ENCODE data around the gene TRAPPC13. TPM values are rescaled to one million over a fixed set of nuclear protein-coding genes. Genes with fewer than 3 reads are reported as not detected.
"Not testable (repeated sequence)": the region's sequence is repeated elsewhere in the genome, so short reads cannot be mapped to it uniquely, and the experiment has no call there.

The TRAPPC13 gene, protein sequence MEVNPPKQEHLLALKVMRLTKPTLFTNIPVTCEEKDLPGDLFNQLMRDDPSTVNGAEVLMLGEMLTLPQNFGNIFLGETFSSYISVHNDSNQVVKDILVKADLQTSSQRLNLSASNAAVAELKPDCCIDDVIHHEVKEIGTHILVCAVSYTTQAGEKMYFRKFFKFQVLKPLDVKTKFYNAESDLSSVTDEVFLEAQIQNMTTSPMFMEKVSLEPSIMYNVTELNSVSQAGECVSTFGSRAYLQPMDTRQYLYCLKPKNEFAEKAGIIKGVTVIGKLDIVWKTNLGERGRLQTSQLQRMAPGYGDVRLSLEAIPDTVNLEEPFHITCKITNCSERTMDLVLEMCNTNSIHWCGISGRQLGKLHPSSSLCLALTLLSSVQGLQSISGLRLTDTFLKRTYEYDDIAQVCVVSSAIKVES
- total RNA-seq (10 to 100 TPM; 10.5 to 21.5 (median 13.9) TPM), polyA plus RNA-seq (10 to 100 TPM; 11.4 to 11.7 TPM)
- long read RNA-seq, donor 1, partial matches to known transcripts, result 0 of 10 reads
- long read RNA-seq, donor 1, other reads (novel, unspliced or antisense), result 6 of 10 reads
- long read RNA-seq, donor 2, partial matches to known transcripts, result 0 of 6 reads
- long read RNA-seq, donor 2, other reads (novel, unspliced or antisense), result 0 of 6 reads
- long read RNA-seq, donor 3, partial matches to known transcripts, result 2 of 14 reads
- long read RNA-seq, donor 3, other reads (novel, unspliced or antisense), result 8 of 14 reads

DNA sequence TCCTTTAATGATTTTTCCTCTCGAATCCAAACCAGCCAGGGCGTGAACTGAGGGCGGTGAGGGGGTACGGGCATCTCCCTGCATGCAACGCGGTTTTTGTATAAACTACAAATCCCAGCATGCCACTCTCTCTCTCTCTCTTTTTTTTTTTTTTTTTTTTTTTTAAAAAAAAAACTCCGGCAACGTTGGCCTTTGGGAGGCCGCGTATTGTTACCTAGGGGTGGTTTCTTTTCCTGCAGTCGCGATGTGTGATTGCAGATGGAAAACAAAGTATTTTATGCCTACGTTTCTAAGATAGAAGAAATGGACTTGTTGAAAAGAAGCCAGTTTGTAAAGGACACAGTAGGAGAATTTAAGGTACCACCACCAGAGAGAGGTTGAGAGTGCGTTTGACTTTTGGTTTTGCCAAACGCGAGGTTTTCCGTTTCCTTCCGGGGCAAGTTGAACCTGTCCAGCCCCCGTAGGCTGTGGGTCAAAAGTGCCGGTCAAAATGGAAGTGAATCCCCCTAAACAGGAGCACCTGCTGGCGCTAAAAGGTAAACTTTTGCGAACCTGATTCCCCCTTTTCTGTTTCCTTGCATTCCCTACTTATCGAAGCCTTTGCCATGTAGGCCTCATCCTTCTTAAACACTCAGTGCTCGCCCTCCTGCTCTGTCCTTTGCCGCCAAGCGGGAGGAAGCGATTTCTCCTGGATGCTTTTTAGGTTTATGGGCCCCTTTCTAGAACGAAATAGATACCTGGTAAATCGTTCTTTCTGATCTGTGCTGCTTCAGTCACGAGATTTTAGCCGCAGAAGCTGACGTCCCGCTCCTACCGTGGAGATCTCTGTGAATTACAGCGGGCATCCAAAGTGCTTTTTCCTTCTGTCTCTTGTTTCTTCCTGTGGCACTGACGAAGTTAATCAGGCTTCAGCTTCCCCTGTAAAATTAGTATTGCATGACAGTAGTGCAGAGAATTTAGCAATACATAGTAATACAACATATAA, at the start of gene TRAPPC13, which contains the start of gene SHLD3:
Gene TRAPPC13 (plus strand): TSS at position 457 of the 985 bp plus-strand sequence. CDS start 34 bp downstream, at position 491.
Gene SHLD3 (plus strand): TSS at position 457 of the 985 bp plus-strand sequence. CDS start 4,561 bp downstream, outside the sequence.
- intact Hi-C loops (cut with DNase I), result no loop called here
- Histone ChIP-seq H3K27ac (peak within 1 kb of the TSS; percentile 68 to 76), H3K4me1 (ENCODE audit: insufficient read depth) (peaks cover 9% of the 10 kb centered on the region), H3K9me3 (no peaks in the 10 kb centered on the region), H3K4me3 (peak within 1 kb of the TSS; percentile 65), H3K27me3 (no peaks in the 10 kb centered on the region), H3K36me3 (no peaks in the 10 kb centered on the region)
- peak; percentile 81 to 86 (median 82) for DNase-seq
- 0% methylated on average over 36 of the region's 36 CpGs for WGBS, 3 donors
- TF ChIP-seq, protein P1, sequence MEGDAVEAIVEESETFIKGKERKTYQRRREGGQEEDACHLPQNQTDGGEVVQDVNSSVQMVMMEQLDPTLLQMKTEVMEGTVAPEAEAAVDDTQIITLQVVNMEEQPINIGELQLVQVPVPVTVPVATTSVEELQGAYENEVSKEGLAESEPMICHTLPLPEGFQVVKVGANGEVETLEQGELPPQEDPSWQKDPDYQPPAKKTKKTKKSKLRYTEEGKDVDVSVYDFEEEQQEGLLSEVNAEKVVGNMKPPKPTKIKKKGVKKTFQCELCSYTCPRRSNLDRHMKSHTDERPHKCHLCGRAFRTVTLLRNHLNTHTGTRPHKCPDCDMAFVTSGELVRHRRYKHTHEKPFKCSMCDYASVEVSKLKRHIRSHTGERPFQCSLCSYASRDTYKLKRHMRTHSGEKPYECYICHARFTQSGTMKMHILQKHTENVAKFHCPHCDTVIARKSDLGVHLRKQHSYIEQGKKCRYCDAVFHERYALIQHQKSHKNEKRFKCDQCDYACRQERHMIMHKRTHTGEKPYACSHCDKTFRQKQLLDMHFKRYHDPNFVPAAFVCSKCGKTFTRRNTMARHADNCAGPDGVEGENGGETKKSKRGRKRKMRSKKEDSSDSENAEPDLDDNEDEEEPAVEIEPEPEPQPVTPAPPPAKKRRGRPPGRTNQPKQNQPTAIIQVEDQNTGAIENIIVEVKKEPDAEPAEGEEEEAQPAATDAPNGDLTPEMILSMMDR (IDR thresholded peaks at IDR 0.05), result no peak
- TF ChIP-seq POLR2A (IDR thresholded peaks at IDR 0.05) (no peak), EP300 (IDR thresholded peaks at IDR 0.05) (no peak)

DNA sequence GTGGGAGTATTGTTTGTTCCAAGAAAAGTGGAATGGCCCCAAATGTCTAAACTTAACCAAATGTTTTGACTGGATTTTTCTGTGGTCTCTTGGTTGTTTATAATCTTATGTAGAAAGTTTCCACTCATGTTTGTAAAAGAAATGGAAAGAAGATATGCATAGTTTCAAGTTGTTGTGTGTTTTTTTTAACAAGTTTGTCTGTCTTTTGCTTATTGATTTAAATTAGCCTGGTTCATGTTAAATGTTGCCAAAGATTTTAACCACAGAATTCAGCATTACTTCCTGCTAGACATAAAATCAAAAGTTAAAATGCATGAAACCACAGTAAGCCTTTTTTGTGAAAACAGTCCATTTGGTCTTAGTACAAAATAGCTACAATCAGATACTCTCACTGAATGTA, 47.7 kb upstream of the TRAPPC13 start:
- H3K4me3 ChIP-seq, result no peak overlapping the region
- intact Hi-C loops (cut with DNase I), result no loop called here
- no peaks in the 10 kb centered on the region for H3K4me1 ChIP-seq (ENCODE audit: insufficient read depth)
- H3K36me3 ChIP-seq, result no peaks in the 10 kb centered on the region
- no peaks in the 10 kb centered on the region for H3K27me3 ChIP-seq
- TF ChIP-seq, protein P1 (IDR thresholded peaks at IDR 0.05), result no peak
- no peak for TF ChIP-seq POLR2A (IDR thresholded peaks at IDR 0.05)
- TF ChIP-seq EP300 (IDR thresholded peaks at IDR 0.05), result no peak
- H3K27ac ChIP-seq, result no peak overlapping the region
- no peak for DNase-seq
- no peaks in the 10 kb centered on the region for H3K9me3 ChIP-seq

DNA sequence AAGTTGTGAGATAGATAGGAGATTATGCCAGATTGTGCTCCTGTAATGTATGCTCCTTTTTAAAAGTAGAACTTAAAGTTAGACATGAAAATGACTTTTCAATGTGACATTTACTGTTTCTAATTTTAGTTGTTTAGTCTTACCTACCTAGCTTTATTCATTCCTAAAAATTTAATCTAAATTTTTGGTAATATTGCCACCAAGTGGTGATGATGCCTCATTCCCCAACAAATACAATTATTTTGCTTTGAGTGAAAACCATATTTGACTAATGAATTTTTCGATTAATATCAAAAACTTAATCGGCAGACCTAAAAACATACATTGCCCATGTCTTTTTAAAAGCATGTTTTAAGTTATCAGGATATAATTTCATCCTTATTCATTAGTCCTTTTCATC, 36.1 kb upstream of the TRAPPC13 start:
- no peaks in the 10 kb centered on the region for H3K9me3 ChIP-seq
- intact Hi-C loops (cut with DNase I), result no loop called here
- 63 to 83% (median 66%) methylated on average over 2 of the region's 2 CpGs for WGBS, 3 donors
- no peaks in the 10 kb centered on the region for H3K27me3 ChIP-seq
- DNase-seq, result no peak
- H3K36me3 ChIP-seq, result no peaks in the 10 kb centered on the region
- no peaks in the 10 kb centered on the region for H3K4me1 ChIP-seq (ENCODE audit: insufficient read depth)
- no peak for TF ChIP-seq EP300 (IDR thresholded peaks at IDR 0.05)
- TF ChIP-seq POLR2A (IDR thresholded peaks at IDR 0.05), result no peak
- TF ChIP-seq, protein P1 (IDR thresholded peaks at IDR 0.05), result no peak
- H3K27ac ChIP-seq, result no peak overlapping the region
- no peak overlapping the region for H3K4me3 ChIP-seq

DNA sequence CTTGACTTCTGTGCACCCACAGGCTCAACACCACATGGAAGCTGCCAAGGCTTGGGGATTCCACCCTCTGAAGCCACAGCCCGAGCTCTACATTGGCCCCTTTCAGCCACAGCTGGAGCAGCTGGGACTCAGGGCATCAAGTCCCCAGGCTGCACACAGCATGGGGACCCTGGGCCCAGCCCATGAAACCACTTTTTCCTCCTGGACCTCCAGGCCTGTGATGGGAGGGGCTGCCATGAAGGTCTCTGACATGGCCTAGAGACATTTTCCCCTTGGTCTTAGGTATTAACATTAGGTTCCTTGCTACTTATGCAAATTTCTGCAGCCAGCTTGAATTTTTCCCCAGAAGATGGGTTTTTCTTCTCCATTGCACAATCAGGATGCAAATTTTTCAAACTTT, 23.1 kb upstream of the TRAPPC13 start:
- WGBS, 3 donors, result 94 to 100% (median 94%) methylated on average over 1 of the region's 1 CpG
- H3K27me3 ChIP-seq; H3K4me1 ChIP-seq (ENCODE audit: insufficient read depth); H3K4me3 ChIP-seq; H3K36me3 ChIP-seq; H3K9me3 ChIP-seq; DNase-seq; H3K27ac ChIP-seq; intact Hi-C loops (cut with DNase I): not testable (repeated sequence)
